B cell (primary cell): ENCODE measurements around the gene ZBED5. TPM values are rescaled to one million over a fixed set of nuclear protein-coding genes. Genes with fewer than 3 reads are reported as not detected.
"Not testable (repeated sequence)": the region's sequence is repeated elsewhere in the genome, so short reads cannot be mapped to it uniquely, and the experiment has no call there.

Source experiments
- ATAC-seq: fragments of 200-7000 bp; cut with Tn5 transposase; one replicate; pipeline ENCODE4 v1.10.0; 2021; ENCODE audit warnings: low read depth, mild to moderate bottlenecking, moderate number of reproducible peaks, moderate library complexity
- CTCF ChIA-PET: fragments of 350-600 bp; sonication (Branson Sonifier 250); formaldehyde crosslinking; loops from one replicate; lab custom pipeline; 2021; ENCODE audit warnings: antibody characterized with exemption, inconsistent platforms; lab: Charles Lee
- POLR2A ChIA-PET: fragments of 350-600 bp; sonication (Branson Sonifier 250); formaldehyde crosslinking; loops from one replicate; lab custom pipeline; 2021; ENCODE audit warnings: antibody characterized with exemption; lab: Charles Lee
- DNase-seq: peaks from one replicate; pipeline ENCODE4 v3.0.0; 2013
- H2AFZ ChIP-seq: 2 replicates; pipeline ENCODE4 v1.6.1; 2012; ENCODE audit warnings: mild to moderate bottlenecking, low read depth, low read length; ENCODE audit not compliant: insufficient read depth, poor library complexity, severe bottlenecking
- H3K27ac ChIP-seq, 2 donors: 1 replicate in 1 of 2; 2 replicates in 1 of 2; pipeline ENCODE4 v1.5.1; 2012 to 2013; ENCODE audit warnings: low read length in 2 of 2, mild to moderate bottlenecking in 2 of 2, moderate library complexity in 1 of 2
- H3K27me3 ChIP-seq, 4 experiments: fragments of 200-600 bp in 1 of 4; sonication (generic) in 1 of 4; replicated peaks in 1 of 4; 1 replicate in 2 of 4; 2 replicates in 2 of 4; pipeline versions ENCODE4 v1.6.1 to v1.7.0; 2013 to 2016; ENCODE audit warnings: low read length in 3 of 4, mild to moderate bottlenecking in 2 of 4, mixed read lengths in 1 of 4, moderate library complexity in 1 of 4; ENCODE audit not compliant: insufficient read depth in 4 of 4, control insufficient read depth in 3 of 4; ENCODE audit errors: control extremely low read depth in 1 of 4
- H3K36me3 ChIP-seq, 2 experiments: replicated peaks in 1 of 2; 1 replicate in 1 of 2; 2 replicates in 1 of 2; pipeline versions ENCODE4 v1.6.1 to v1.7.1; 2013; ENCODE audit warnings: low read length in 1 of 2; ENCODE audit not compliant: insufficient read depth in 2 of 2, control insufficient read depth in 1 of 2; ENCODE audit errors: control extremely low read depth in 1 of 2, extremely low read depth in 1 of 2
- H3K4me1 ChIP-seq, 2 donors: fragments of 200-600 bp in 1 of 2; sonication (generic) in 1 of 2; 1 replicate in 1 of 2; 2 replicates in 1 of 2; pipeline versions ENCODE4 v1.5.1 to v1.6.1; 2013 to 2017; ENCODE audit warnings: low read length in 2 of 2; ENCODE audit not compliant: control insufficient read depth in 2 of 2, insufficient read depth in 2 of 2
- H3K4me2 ChIP-seq: replicated peaks from 2 replicates; pipeline ENCODE3; 2012; ENCODE audit warnings: mild to moderate bottlenecking, low read depth, low read length; ENCODE audit not compliant: poor library complexity, severe bottlenecking
- H3K4me3 ChIP-seq, 5 experiments: fragments of 200-600 bp in 1 of 5; sonication (generic) in 1 of 5; 1 replicate in 3 of 5; 2 replicates in 2 of 5; pipeline versions ENCODE4 v1.5.1 to v1.7.0; 2011 to 2016; ENCODE audit warnings: low read length in 4 of 5, mild to moderate bottlenecking in 4 of 5, low read depth in 2 of 5, control low read depth in 1 of 5, moderate library complexity in 1 of 5; ENCODE audit not compliant: insufficient read depth in 1 of 5; ENCODE audit errors: control extremely low read depth in 1 of 5, extremely low read depth in 1 of 5
- H3K79me2 ChIP-seq: fragments of 200-600 bp; sonication (generic); one replicate; pipeline ENCODE4 v1.6.0; 2016; ENCODE audit warnings: low read length; ENCODE audit not compliant: control insufficient read depth, insufficient read depth
- H3K9ac ChIP-seq: fragments of 200-600 bp; sonication (generic); 2 replicates; pipeline ENCODE4 v1.6.1; 2017; ENCODE audit warnings: mild to moderate bottlenecking, low read length, moderate library complexity
- H3K9me3 ChIP-seq, 3 donors: one replicate each; pipeline versions ENCODE4 v1.6.1 to v1.7.1; 2013; ENCODE audit warnings: low read length in 2 of 3; ENCODE audit not compliant: control insufficient read depth in 2 of 3, insufficient read depth in 1 of 3; ENCODE audit errors: control extremely low read depth in 1 of 3
- H4K20me1 ChIP-seq: 2 replicates; pipeline ENCODE4 v1.6.0; 2012; ENCODE audit warnings: mild to moderate bottlenecking, low read length; ENCODE audit not compliant: insufficient read depth, control insufficient read depth, poor library complexity, severe bottlenecking
- H3K27ac Mint-ChIP-seq: one replicate; pipeline ENCODE4 v1.8.0; 2021; ENCODE audit warnings: mixed read lengths
- H3K27me3 Mint-ChIP-seq: one replicate; pipeline ENCODE4 v1.8.0; 2021; ENCODE audit warnings: mixed read lengths
- H3K4me1 Mint-ChIP-seq: one replicate; pipeline ENCODE4 v1.8.0; 2021; ENCODE audit warnings: mixed read lengths
- H3K4me3 Mint-ChIP-seq: one replicate; pipeline ENCODE4 v1.8.0; 2021; ENCODE audit warnings: mixed read lengths
- H3K9me3 Mint-ChIP-seq: one replicate; pipeline ENCODE4 v1.8.0; 2022; ENCODE audit warnings: mixed read lengths; ENCODE audit not compliant: insufficient read depth
- CTCF ChIP-seq: fragments of 200-600 bp; IDR thresholded peaks from one replicate; pipeline ENCODE4 v1.8.0; 2022; ENCODE audit warnings: antibody characterized with exemption, mild to moderate bottlenecking
- EZH2 ChIP-seq: IDR thresholded peaks from 2 replicates; pipeline ENCODE4 v1.6.1; 2012; ENCODE audit warnings: borderline replicate concordance, low read depth, mild to moderate bottlenecking, moderate library complexity, low read length; ENCODE audit not compliant: insufficient read depth, poor library complexity, severe bottlenecking
- WGBS: methylation state at CpG from one replicate; pipeline ENCODE4 v1.1.5; 2013; ENCODE audit warnings: missing lambda C conversion rate; ENCODE audit not compliant: insufficient coverage; 5-methylcytosine and 5-hydroxymethylcytosine counted together
- intact Hi-C: fragments of 100-400 bp; cut with micrococcal nuclease; formaldehyde crosslinking; loops from one replicate; pipeline ENCODE4 v1.10.0; 2022
- polyA plus RNA-seq: library from polyadenylated mRNA; depleted of rRNA; stranded (reverse); fragments of >200 nt; gene quantifications from 2 replicates; pipeline ENCODE4 v1.2.3, GENCODE V29; 2012
- total RNA-seq, 2 donors: library from RNA; stranded (reverse); fragments of 120-200 nt in 1 of 2; gene quantifications; 1 replicate in 1 of 2; 2 replicates in 1 of 2; pipeline versions ENCODE4 v1.2.3 to v1.2.4, GENCODE V29; 2013 to 2022

ZBED5 gene
- total and polyA plus RNA-seq, 2 donors (not counting 1 experiment from before 2014, with no cell fraction given) = 66.6 to 178 TPM

DNA sequence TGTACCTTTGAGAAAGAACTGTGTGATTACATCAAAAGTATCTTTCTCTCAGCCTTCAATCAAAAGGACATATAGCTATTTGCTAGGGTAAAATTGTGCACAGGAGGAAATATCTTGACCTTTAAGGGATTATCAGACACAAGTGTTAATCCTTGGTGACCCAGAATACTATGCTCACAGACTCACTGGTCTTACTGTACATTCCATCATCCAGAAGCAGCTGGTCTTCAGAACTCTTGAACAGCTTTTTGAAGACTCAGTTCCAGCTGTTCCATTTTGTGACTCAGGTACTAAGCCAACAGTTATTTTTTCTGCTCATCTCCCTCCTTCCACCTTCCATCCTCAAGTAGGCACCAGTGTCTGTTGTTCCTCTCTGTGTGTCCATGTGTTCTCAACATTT lies 19.8 kb downstream of the ZBED5 start:
- Histone ChIP-seq H3K4me2 (no peak overlapping the region), H3K36me3 (no peaks in the 10 kb centered on the region), H2AFZ (no peak overlapping the region), H3K79me2 (peaks cover 41% of the 10 kb centered on the region), H3K27me3 (no peaks in the 10 kb centered on the region), H3K9me3 (peaks cover 0 to 3% (median 0%) of the 10 kb centered on the region in 3 donors), H4K20me1 (no peaks in the 10 kb centered on the region), H3K9ac (no peak overlapping the region), H3K4me1 (peaks cover 9 to 10% of the 10 kb centered on the region in 2 donors), H3K4me3 (no peak overlapping the region), H3K27ac (no peak overlapping the region)
- no peaks in the 10 kb centered on the region for H3K27me3 Mint-ChIP-seq
- H3K4me1 Mint-ChIP-seq = peaks cover 18% of the 10 kb centered on the region
- ChIA-PET POLR2A (interaction anchor here (0.6 to 1.2 kb wide), 3 partner anchors 9 to 35 kb away, joined by 3 read pairs; partner anchors contain the start of gene ZBED5), CTCF (interaction anchor here (1.7 kb wide), 1 partner anchor 46 kb away, joined by 5 read pairs; no protein-coding TSS in a partner anchor)
- no peak overlapping the region for H3K27ac Mint-ChIP-seq
- H3K9me3 Mint-ChIP-seq = no peaks in the 10 kb centered on the region
- DNase-seq (no peak), ATAC-seq (no peak)
- intact Hi-C loops = no loop called here
- TF ChIP-seq CTCF = no peak
- no peak for TF ChIP-seq EZH2
- H3K4me3 Mint-ChIP-seq = no peak overlapping the region

GRCh38 chr11:10836884-10837283 lies 21.0 kb downstream of the ZBED5 start:
- H3K9ac ChIP-seq, H3K36me3 ChIP-seq, POLR2A ChIA-PET, H3K27me3 Mint-ChIP-seq, H3K27ac ChIP-seq, intact Hi-C loops, H3K27ac Mint-ChIP-seq, H3K4me1 ChIP-seq, ATAC-seq, H4K20me1 ChIP-seq, H3K4me3 ChIP-seq, H3K4me2 ChIP-seq, H3K27me3 ChIP-seq, H3K9me3 ChIP-seq, DNase-seq, H2AFZ ChIP-seq, H3K4me3 Mint-ChIP-seq, H3K9me3 Mint-ChIP-seq: not testable (repeated sequence)
- CTCF ChIA-PET = interaction anchor here (1.7 kb wide), 1 partner anchor 45 kb away, joined by 5 read pairs; no protein-coding TSS in a partner anchor
- WGBS = no CpG with 5 or more reads among the region's 4 CpGs
- H3K4me1 Mint-ChIP-seq = peaks cover 18% of the 10 kb centered on the region
- peaks cover 33% of the 10 kb centered on the region for H3K79me2 ChIP-seq
